GM18870 (cell line): ENCODE measurements around the gene VPS8.

Experiments
- ATAC-seq: cut with Tn5 transposase; IDR thresholded peaks from one replicate; pipeline ENCODE4 v1.9.1; 2021; ENCODE audit warnings: moderate library complexity; ENCODE audit not compliant: unreplicated experiment

Gene VPS8

GRCh38 chr3:184780981-184781515 lies 30.9 kb upstream of the VPS8 start:
- no peak for ATAC-seq

- ATAC-seq, result no peak
These were observed 30.2 kb upstream of the VPS8 start for GRCh38 chr3:184781801-184782200.

- no peak for ATAC-seq
These were observed 28.6 kb upstream of the VPS8 start for GRCh38 chr3:184783319-184783718.

GRCh38 chr3:184784731-184785500 lies 27.1 kb upstream of the VPS8 start:
- no peak for ATAC-seq

GRCh38 chr3:184785890-184786279 lies 26.1 kb upstream of the VPS8 start:
- no peak for ATAC-seq

- no peak for ATAC-seq
These were observed 25.6 kb upstream of the VPS8 start for GRCh38 chr3:184786280-184786941.

GRCh38 chr3:184788751-184789150 lies 23.2 kb upstream of the VPS8 start:
- ATAC-seq, result no peak

GRCh38 chr3:184789314-184789998 lies 22.5 kb upstream of the VPS8 start:
- ATAC-seq, result no peak

- ATAC-seq, result no peak
These were observed 20.8 kb upstream of the VPS8 start for GRCh38 chr3:184791171-184791570.

- no peak for ATAC-seq
These were observed 16.3 kb upstream of the VPS8 start for GRCh38 chr3:184795522-184796190.

GRCh38 chr3:184796551-184796950 lies 15.4 kb upstream of the VPS8 start:
- no peak for ATAC-seq

GRCh38 chr3:184796954-184797353 lies 15.0 kb upstream of the VPS8 start:
- ATAC-seq, result no peak

GRCh38 chr3:184798120-184798519 lies 13.8 kb upstream of the VPS8 start:
- ATAC-seq, result no peak

GRCh38 chr3:184800349-184800930 lies 11.5 kb upstream of the VPS8 start:
- ATAC-seq, result no peak

GRCh38 chr3:184801241-184801785 lies 10.7 kb upstream of the VPS8 start:
- ATAC-seq, result no peak

- ATAC-seq, result no peak
These were observed 9.8 kb upstream of the VPS8 start for GRCh38 chr3:184802150-184802549.

GRCh38 chr3:184804801-184805200 lies 7.2 kb upstream of the VPS8 start:
- ATAC-seq, result no peak

GRCh38 chr3:184805351-184806038 lies 6.5 kb upstream of the VPS8 start:
- ATAC-seq, result no peak

- no peak for ATAC-seq
These were observed 5.2 kb upstream of the VPS8 start for GRCh38 chr3:184806567-184807271.
